GM19328 (cell line): ENCODE results near the gene KLHDC1.
"Not testable (repeated sequence)": the region's sequence is repeated elsewhere in the genome, so short reads cannot be mapped to it uniquely, and the experiment has no call there.

Experiments
- ATAC-seq: cut with Tn5 transposase; IDR thresholded peaks from one replicate; pipeline ENCODE4 v1.9.1; 2021; ENCODE audit warnings: mild to moderate bottlenecking, moderate library complexity; ENCODE audit not compliant: unreplicated experiment

The KLHDC1 gene

GRCh38 chr14:49721733-49722435, 29.0 kb downstream of the KLHDC1 start:
- ATAC-seq = not testable (repeated sequence)

GRCh38 chr14:49727171-49727570, 34.3 kb downstream of the KLHDC1 start:
- ATAC-seq = no peak

- ATAC-seq = no peak
Measured at GRCh38 chr14:49732896-49733295, 40.0 kb downstream of the KLHDC1 start.

GRCh38 chr14:49733836-49734235, 40.9 kb downstream of the KLHDC1 start:
- ATAC-seq = no peak

GRCh38 chr14:49735669-49736068, 42.7 kb downstream of the KLHDC1 start:
- not testable (repeated sequence) for ATAC-seq

GRCh38 chr14:49745191-49745590, 52.3 kb downstream of the KLHDC1 start:
- no peak for ATAC-seq

- ATAC-seq = not testable (repeated sequence)
Measured at GRCh38 chr14:49746476-49746875, 53.6 kb downstream of the KLHDC1 start.

GRCh38 chr14:49754570-49755097, 61.7 kb downstream of the KLHDC1 start:
- no peak for ATAC-seq

- no peak for ATAC-seq
Measured at GRCh38 chr14:49755378-49755777, 62.5 kb downstream of the KLHDC1 start.

- no peak for ATAC-seq
Measured at GRCh38 chr14:49761839-49762551, 69.1 kb downstream of the KLHDC1 start.

- ATAC-seq = no peak
Measured at GRCh38 chr14:49766839-49767238, 73.9 kb downstream of the KLHDC1 start.

- ATAC-seq = no peak
Measured at GRCh38 chr14:49767270-49767570, 74.3 kb downstream of the KLHDC1 start.

- ATAC-seq = peak; percentile 87
Measured at GRCh38 chr14:49767571-49768300, 74.8 kb downstream of the KLHDC1 start, which contains the start of gene KLHDC2. KLHDC2 (plus strand) TSS chr14:49768153; CDS start chr14:49768469, 316 bp downstream.

- peak; percentile 23 for ATAC-seq
Measured at GRCh38 chr14:49768301-49769121, 75.6 kb downstream of the KLHDC1 start.

GRCh38 chr14:49769171-49769570, 76.3 kb downstream of the KLHDC1 start:
- ATAC-seq = no peak

GRCh38 chr14:49769581-49770211, 76.8 kb downstream of the KLHDC1 start:
- ATAC-seq = no peak

- no peak for ATAC-seq
Measured at GRCh38 chr14:49770212-49770817, 77.4 kb downstream of the KLHDC1 start.

GRCh38 chr14:49771691-49772090, 78.8 kb downstream of the KLHDC1 start:
- not testable (repeated sequence) for ATAC-seq

GRCh38 chr14:49774106-49774505, 81.2 kb downstream of the KLHDC1 start:
- ATAC-seq = no peak

GRCh38 chr14:49778421-49778820, 85.5 kb downstream of the KLHDC1 start:
- no peak for ATAC-seq
